HG03095 (cell line): Measurements from ENCODE around the gene KIF19.
"Not testable (repeated sequence)": the region's sequence is repeated elsewhere in the genome, so short reads cannot be mapped to it uniquely, and the experiment has no call there.

Experiments
- ATAC-seq: cut with Tn5 transposase; IDR thresholded peaks from one replicate; pipeline ENCODE4 v1.9.1; 2021; ENCODE audit warnings: moderate library complexity; ENCODE audit not compliant: unreplicated experiment

Gene KIF19, protein sequence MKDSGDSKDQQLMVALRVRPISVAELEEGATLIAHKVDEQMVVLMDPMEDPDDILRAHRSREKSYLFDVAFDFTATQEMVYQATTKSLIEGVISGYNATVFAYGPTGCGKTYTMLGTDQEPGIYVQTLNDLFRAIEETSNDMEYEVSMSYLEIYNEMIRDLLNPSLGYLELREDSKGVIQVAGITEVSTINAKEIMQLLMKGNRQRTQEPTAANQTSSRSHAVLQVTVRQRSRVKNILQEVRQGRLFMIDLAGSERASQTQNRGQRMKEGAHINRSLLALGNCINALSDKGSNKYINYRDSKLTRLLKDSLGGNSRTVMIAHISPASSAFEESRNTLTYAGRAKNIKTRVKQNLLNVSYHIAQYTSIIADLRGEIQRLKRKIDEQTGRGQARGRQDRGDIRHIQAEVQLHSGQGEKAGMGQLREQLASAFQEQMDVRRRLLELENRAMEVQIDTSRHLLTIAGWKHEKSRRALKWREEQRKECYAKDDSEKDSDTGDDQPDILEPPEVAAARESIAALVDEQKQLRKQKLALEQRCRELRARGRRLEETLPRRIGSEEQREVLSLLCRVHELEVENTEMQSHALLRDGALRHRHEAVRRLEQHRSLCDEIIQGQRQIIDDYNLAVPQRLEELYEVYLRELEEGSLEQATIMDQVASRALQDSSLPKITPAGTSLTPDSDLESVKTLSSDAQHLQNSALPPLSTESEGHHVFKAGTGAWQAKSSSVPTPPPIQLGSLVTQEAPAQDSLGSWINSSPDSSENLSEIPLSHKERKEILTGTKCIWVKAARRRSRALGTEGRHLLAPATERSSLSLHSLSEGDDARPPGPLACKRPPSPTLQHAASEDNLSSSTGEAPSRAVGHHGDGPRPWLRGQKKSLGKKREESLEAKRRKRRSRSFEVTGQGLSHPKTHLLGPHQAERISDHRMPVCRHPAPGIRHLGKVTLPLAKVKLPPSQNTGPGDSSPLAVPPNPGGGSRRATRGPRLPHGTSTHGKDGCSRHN

DNA sequence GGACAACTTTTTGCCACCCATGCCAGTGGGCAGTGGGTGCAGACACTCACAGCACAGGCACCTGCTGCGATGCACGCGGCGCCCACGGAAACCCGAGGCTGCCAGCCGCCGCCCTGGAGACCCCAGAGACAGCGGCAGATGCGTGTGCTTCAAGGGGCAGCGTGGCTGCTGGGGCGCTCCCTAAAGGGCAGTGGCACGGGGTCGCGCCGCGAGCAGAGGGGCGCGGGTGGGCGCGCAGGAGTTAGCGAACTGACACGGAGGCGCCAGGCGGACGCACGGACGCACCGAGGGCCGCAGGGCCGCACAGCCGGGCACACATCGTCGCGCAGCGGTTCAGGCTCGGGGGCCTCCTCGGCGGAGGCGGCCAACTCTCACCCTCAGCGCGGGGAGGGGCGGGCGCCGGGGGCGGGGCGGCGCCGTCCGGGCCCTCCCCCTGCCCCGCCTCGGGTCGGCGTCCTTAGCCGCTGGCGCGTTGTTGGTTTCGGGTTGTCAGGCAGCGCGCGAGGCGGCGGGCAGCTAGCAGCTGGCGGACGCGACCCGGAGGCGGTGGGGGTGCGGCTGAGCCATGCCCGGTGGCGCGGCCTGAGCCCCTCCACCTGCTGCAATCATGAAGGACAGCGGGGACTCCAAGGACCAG lies at the start of gene KIF19:
Gene KIF19, plus strand, starts transcription at position 484 of the 637 bp plus-strand sequence. Its CDS starts 124 bp downstream, at position 608.
- ATAC-seq: no peak

- ATAC-seq: no peak
These were observed 49.5 kb upstream of the KIF19 start for GRCh38 chr17:74276541-74277009.

- no peak for ATAC-seq
These were observed 48.1 kb upstream of the KIF19 start for GRCh38 chr17:74277935-74278334.

GRCh38 chr17:74279617-74280016 lies 46.4 kb upstream of the KIF19 start:
- ATAC-seq: not testable (repeated sequence)

DNA sequence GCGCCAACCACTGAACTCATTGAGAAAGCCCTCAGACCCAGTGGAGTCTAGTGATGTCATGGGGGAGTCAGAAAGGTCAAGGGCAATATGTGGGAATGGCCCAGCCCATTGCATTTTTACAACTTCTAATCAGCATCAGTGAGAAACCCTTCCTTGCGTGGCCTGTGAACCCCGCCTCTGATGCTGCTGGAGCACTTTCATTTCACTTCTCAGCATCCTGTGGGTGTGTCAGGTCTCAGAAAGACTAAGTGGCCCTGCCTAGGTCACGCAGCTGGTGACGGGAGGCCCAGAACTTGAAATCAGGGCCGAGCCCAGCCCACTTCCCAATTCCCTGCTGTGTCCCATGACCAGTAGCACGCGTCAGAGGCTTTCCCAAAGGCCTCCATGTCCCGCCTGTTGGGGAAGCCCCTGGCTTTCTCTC lies 45.9 kb upstream of the KIF19 start:
- no peak for ATAC-seq

DNA sequence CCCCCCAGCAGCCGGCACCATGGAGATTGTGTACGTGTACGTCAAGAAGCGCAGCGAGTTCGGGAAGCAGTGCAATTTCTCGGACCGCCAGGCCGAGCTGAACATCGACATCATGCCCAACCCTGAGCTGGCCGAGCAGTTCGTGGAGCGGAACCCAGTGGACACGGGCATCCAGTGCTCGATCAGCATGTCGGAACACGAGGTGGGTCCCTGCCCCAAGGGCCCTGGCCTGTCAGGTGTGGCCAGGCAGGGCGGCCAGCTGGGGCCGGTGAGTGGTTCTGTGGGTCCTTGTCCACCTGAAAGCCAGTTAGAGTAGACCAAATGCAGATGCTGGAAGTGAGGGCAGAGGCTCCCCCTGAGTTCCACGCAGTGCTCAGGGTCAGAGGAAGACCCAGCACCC lies 44.2 kb upstream of the KIF19 start:
- ATAC-seq: no peak

DNA sequence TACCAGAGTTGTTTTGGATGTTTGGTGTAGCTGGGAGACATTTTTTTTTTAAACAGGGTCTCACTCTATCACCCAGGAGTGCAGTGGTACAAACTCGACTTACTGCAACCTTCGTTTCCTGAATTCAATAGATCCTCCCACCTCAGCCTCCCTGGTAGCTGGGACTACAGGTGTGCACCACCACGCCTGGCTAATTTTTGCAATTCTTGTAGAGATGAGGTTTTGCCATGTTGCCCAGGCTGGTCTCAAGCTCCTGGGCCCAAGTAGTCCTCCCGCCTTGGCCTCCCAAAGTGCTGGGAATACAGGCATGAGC lies 43.8 kb upstream of the KIF19 start:
- ATAC-seq: not testable (repeated sequence)

DNA sequence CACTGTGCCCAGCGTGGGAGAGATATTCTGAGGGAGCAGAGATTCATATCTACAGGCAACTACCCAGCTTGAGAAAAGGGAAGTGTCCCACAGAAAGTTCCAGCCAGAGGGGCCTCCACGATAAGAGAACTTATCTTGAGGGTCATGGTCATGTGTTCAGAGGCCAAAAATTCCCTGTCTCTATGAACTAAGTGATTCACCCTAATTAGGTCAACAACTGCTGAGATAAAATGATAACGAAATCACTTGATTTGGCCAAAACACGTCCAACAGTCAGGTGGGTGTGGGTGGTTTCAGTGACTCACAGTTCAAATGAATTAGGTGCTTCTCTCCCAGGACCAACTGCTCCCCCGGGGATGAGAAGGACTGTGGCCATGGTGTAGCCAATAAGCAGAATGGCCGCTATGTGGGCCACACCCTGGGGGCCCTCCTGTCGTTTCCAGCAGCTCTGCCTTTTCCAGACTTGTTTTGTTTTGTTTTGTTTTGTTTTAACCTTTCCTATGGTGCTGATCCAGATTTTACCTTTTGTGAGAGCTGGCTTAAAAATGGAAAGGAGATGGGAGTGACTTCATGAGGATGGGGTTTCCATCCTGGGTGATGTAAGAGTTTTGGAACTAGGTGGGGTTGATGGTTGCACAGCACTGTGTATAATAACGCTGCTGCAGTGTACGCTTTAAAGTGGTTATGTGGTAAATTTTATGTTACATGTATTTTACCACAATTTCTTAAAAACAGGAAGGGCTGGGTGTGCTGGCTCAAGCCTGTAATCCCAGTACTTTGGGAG lies 43.2 kb upstream of the KIF19 start:
- no peak for ATAC-seq

DNA sequence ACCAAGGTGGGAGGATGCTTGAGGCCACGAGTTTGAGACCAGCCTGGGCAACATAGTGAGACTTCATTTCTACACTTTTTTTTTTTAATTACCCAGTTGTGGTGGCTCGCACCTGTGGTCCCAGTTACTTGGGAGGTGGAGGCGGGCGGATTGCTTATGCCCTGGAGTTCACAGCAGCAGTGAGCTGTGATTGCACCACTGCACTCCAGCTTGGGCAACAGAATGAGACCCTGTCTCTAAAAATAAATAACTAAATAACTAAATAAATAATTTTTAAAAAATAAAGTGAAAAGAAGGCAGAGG lies 42.7 kb upstream of the KIF19 start:
- ATAC-seq: no peak

GRCh38 chr17:74287031-74287602 lies 38.9 kb upstream of the KIF19 start:
- no peak for ATAC-seq

DNA sequence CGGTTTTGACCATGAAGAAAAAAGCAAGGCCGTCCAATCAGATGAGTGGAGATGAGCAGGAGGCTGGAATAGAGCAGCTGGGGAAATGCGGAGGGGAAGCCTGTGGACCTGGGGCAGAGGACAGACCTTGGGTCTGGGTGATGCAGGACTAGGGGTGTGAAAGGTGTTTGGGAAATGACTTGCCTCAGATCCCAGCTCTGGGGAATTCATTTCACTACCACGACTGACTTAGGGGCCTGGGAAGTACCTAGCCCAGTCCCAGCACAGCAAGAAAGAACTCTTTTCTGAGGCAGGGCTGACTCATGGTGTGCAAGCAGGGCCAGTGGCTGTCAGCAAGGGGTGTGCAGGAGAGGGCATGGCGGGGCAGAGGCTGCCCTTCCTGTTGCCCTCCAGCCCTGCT lies 37.2 kb upstream of the KIF19 start:
- no peak for ATAC-seq

GRCh38 chr17:74289688-74290087 lies 36.3 kb upstream of the KIF19 start:
- no peak for ATAC-seq

DNA sequence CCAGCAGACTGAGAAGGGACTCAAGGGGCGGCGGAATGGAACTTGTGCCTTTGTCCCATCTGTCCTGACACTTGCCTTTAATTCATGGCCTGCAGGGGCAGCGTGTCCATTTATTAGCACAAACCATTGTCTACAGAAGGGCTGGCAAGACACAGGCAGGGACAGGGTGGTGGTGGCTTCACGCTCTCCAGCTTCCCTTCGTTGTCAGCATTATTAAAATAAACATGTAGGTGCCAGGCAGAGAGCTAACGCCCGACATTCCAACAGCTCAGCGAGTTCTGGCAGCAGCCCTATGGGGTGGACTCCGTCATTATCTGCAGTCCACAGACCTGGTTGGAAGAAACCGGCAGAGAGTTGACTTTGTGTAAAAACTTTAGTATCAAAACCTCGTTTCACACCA lies 35.7 kb upstream of the KIF19 start:
- ATAC-seq: no peak

- ATAC-seq: no peak
These were observed 33.5 kb upstream of the KIF19 start for GRCh38 chr17:74292495-74292894.

DNA sequence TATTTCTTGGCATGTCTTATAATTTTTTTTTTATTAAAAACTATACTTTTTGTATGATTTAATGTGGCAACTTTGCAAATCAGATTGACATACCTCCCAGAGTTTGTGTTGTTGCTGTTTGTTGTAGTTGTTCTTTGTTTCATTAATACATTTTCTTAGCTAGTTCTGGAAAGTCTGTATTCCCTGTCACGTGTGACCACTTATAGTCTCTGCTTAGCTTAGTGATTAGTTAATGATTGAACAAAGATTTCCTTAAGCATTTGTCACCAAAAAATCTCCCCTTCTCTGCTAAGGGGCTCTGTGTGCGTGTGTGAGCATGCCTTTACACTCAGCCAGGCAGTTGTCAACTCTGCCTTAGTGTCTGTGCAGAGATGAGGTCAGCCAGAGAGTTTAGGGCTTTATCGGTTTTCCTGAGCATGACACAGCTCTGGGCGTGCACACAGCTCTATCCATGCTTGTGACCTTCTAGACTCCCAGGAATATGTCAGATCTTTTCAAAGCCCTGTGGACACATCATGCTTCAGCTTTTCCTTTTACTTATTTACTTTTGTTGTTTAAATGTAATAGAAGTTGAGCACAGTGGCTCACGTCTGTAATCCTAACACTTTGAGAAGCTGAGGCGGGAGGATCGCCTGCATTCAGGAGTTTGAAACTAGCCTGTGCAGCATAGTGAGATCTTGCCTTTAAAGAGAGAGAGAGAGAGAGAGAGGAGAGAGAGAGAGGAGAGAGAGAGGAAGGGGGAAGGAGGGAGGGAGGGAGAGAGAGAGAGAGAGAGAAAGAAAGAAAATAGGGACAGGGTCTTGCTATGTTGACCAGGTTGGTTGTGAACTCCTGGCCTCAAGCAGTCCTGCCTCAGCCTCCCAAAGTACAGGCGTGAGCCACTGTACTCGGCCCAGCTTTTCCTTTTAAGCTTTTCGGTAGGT lies 30.1 kb upstream of the KIF19 start:
- no peak for ATAC-seq

- ATAC-seq: no peak
These were observed 29.5 kb upstream of the KIF19 start for GRCh38 chr17:74296548-74296936.

- no peak for ATAC-seq
These were observed 28.1 kb upstream of the KIF19 start for GRCh38 chr17:74297941-74298340.

GRCh38 chr17:74298778-74299177 lies 27.2 kb upstream of the KIF19 start:
- ATAC-seq: no peak
